H1 (cell line): ENCODE data around the gene NEDD9. TPM values are rescaled to one million over a fixed set of nuclear protein-coding genes. Genes with fewer than 3 reads are reported as not detected.

ENCODE experiments used
- CTCF ChIP-seq, 3 experiments: IDR thresholded peaks; 1 replicate in 2 of 3; 2 replicates in 1 of 3; pipeline versions ENCODE4 v1.5.1 to v1.6.1; 2011; ENCODE audit warnings: low read length in 3 of 3, mild to moderate bottlenecking in 3 of 3, inconsistent platforms in 2 of 3, low read depth in 1 of 3, moderate library complexity in 1 of 3; ENCODE audit not compliant: insufficient read depth in 1 of 3; ENCODE audit errors: control extremely low read depth in 1 of 3
- polyA plus RNA-seq, 7 experiments: library from polyadenylated mRNA; depleted of rRNA in 3 of 7; stranded (reverse) in 5 of 7; unstranded in 2 of 7; fragments of >200 nt in 5 of 7; fragments of 200-250 nt in 2 of 7; gene quantifications; 1 replicate in 5 of 7; 2 replicates in 1 of 7; 4 replicates in 1 of 7; pipeline versions ENCODE4 v1.2.1 to v1.2.3, GENCODE V29; 2011 to 2013; ENCODE audit warnings: missing spikeins in 2 of 7, mixed read lengths in 2 of 7
- total RNA-seq: library from RNA; stranded (reverse); fragmentation: NEBNext Ultra II Directional; extraction: Animal tissue kit (Norgen Biotek cat#: 25700); gene quantifications from 2 replicates; pipeline ENCODE4 v1.2.1, GENCODE V29; 2021

NEDD9 gene
- total and polyA plus RNA-seq, 2 of the 8 experiments (the other 6 are each of a cell fraction or from before 2014, with no cell fraction given), result 3.6 to 12.0 TPM

DNA sequence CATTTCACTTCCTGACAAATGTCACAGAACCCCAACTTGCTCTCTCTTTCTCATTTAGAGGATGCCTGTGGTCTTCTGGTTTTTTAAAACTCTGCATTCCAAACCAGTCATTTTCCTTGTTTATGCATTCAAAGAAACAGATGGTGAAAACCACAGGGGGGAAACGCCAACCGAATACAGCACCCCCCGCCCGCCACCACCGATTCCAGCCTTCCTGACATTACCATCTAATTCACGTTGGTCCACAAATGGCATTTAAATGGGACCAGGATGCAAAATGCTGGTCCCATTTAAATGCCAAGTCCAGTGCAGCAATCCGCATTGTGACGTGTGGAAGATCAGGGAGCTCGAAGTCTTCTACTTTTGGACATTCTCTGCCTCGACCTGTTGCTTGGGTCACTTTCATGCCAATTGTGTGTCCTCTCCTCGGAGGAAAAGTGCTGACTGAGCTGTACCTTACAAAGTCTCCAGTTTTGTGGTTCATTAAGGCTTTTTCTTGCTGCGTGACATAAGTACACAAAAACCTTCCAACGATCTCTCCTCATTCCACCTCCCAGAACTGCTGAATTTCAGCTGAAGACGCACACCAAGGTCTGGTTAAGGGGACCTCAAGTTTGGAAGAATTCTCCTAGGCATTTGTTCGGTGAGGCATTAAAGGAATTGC is 35.8 kb downstream of the NEDD9 start (continued):
- no peak for TF ChIP-seq CTCF (IDR thresholded peaks at IDR 0.05; ENCODE audit: control extremely low read depth in 1 of 3, insufficient read depth in 1 of 3, low read depth in 1 of 3, low read length in 3 of 3)
